H1 (cell line): Measurements from ENCODE around the gene GLS. TPM values are rescaled to one million over a fixed set of nuclear protein-coding genes. Genes with fewer than 3 reads are reported as not detected.

Experiments
- CTCF ChIA-PET: fragments of 300-600 bp; sonication (Branson Sonifier 250); formaldehyde crosslinking; loops from one replicate; lab custom pipeline; 2021; ENCODE audit not compliant: partially characterized antibody; lab: Charles Lee
- POLR2A ChIA-PET: fragments of 300-600 bp; sonication (Branson Sonifier 250); formaldehyde crosslinking; loops from one replicate; lab custom pipeline; 2021; ENCODE audit warnings: inconsistent platforms; ENCODE audit not compliant: partially characterized antibody; lab: Charles Lee
- DNase-seq, 2 experiments: peaks; one replicate each; pipeline versions ENCODE4 v3.0.0 to v3.0.0-alpha.2; 2010 to 2022; ENCODE audit warnings: low spot score in 2 of 2, low read depth in 1 of 2, mixed read lengths in 1 of 2
- FAIRE-seq: peaks from 2 replicates; lab custom pipeline; 2011; peaks lifted over from hg19 to GRCh38; lab: Jason Lieb, UNC
- H2AFZ ChIP-seq: 2 replicates; pipeline ENCODE4 v1.8.1; 2012; ENCODE audit warnings: low read length, inconsistent platforms
- H2AK5ac ChIP-seq: 2 replicates; pipeline ENCODE4 v1.6.1; 2013; ENCODE audit warnings: low read depth, low read length
- H2BK120ac ChIP-seq: replicated peaks from 2 replicates; pipeline ENCODE3; 2013; ENCODE audit warnings: low read depth, low read length, inconsistent platforms
- H2BK12ac ChIP-seq: 2 replicates; pipeline ENCODE4 v1.6.1; 2013; ENCODE audit warnings: low read depth, low read length
- H2BK15ac ChIP-seq: 2 replicates; pipeline ENCODE4 v1.6.1; 2013; ENCODE audit warnings: low read length
- H2BK20ac ChIP-seq: 2 replicates; pipeline ENCODE4 v1.6.1; 2013; ENCODE audit warnings: low read length
- H2BK5ac ChIP-seq: 2 replicates; pipeline ENCODE4 v1.6.1; 2013; ENCODE audit warnings: low read depth, low read length
- H3K14ac ChIP-seq: 2 replicates; pipeline ENCODE4 v1.6.1; 2013; ENCODE audit warnings: inconsistent platforms; ENCODE audit not compliant: insufficient read length
- H3K18ac ChIP-seq: 2 replicates; pipeline ENCODE4 v1.6.1; 2013; ENCODE audit warnings: low read length; ENCODE audit errors: extremely low read depth
- H3K23ac ChIP-seq: 2 replicates; pipeline ENCODE4 v1.6.1; 2013; ENCODE audit warnings: inconsistent platforms; ENCODE audit not compliant: insufficient read length
- H3K23me2 ChIP-seq: 2 replicates; pipeline ENCODE4 v1.6.1; 2013; ENCODE audit warnings: low read depth, low read length
- H3K27ac ChIP-seq: 2 replicates; pipeline ENCODE4 v1.6.1; 2011; ENCODE audit warnings: low read depth, low read length, inconsistent platforms
- H3K27me3 ChIP-seq, 4 experiments: replicated peaks in 1 of 4; 1 replicate in 1 of 4; 2 replicates in 3 of 4; pipeline versions ENCODE4 v1.6.1 to v1.8.1; 2011 to 2013; ENCODE audit warnings: low read length in 3 of 4, mild to moderate bottlenecking in 3 of 4, inconsistent platforms in 2 of 4, mixed read lengths in 2 of 4, moderate library complexity in 1 of 4; ENCODE audit not compliant: control insufficient read depth in 3 of 4, insufficient read depth in 3 of 4; ENCODE audit errors: extremely low read depth in 1 of 4
- H3K36me3 ChIP-seq, 4 experiments: 2 replicates each; pipeline versions ENCODE4 v1.6.1 to v1.8.1; 2011 to 2013; ENCODE audit warnings: mild to moderate bottlenecking in 4 of 4, low read length in 3 of 4, moderate library complexity in 2 of 4, control low read depth in 1 of 4, inconsistent platforms in 1 of 4; ENCODE audit not compliant: insufficient read depth in 4 of 4, control insufficient read depth in 2 of 4
- H3K4ac ChIP-seq: replicated peaks from 2 replicates; pipeline ENCODE3; 2013; ENCODE audit warnings: low read length, low read depth, mixed read lengths, inconsistent platforms; ENCODE audit not compliant: insufficient read length
- H3K4me1 ChIP-seq, 4 experiments: replicated peaks in 1 of 4; 1 replicate in 1 of 4; 2 replicates in 3 of 4; pipeline versions ENCODE4 v1.6.1 to v1.8.1; 2011 to 2013; ENCODE audit warnings: low read length in 3 of 4, inconsistent platforms in 2 of 4, mixed read lengths in 1 of 4; ENCODE audit not compliant: insufficient read depth in 4 of 4, control insufficient read depth in 3 of 4
- H3K4me2 ChIP-seq, 2 experiments: 2 replicates each; pipeline versions ENCODE4 v1.6.1 to v1.8.1; 2011 to 2013; ENCODE audit warnings: low read depth in 2 of 2, low read length in 2 of 2, control low read depth in 1 of 2, inconsistent platforms in 1 of 2, mild to moderate bottlenecking in 1 of 2; ENCODE audit not compliant: insufficient read depth in 1 of 2
- H3K4me3 ChIP-seq, 4 experiments: fragments of 200-600, 300-600 bp in 1 of 4; sonication (generic), shearing (Covaris generic), sonication (Bioruptor Twin) in 1 of 4; 2 replicates each; pipeline versions ENCODE4 v1.5.1 to v1.8.1; 2011 to 2016; ENCODE audit warnings: low read length in 4 of 4, low read depth in 3 of 4, control low read depth in 2 of 4, inconsistent platforms in 2 of 4, mild to moderate bottlenecking in 2 of 4, mixed read lengths in 1 of 4, moderate library complexity in 1 of 4; ENCODE audit not compliant: insufficient read depth in 2 of 4; ENCODE audit errors: extremely low read depth in 1 of 4
- H3K56ac ChIP-seq: replicated peaks from 2 replicates; pipeline ENCODE3; 2013; ENCODE audit warnings: low read depth, mild to moderate bottlenecking, mixed read lengths, low read length, inconsistent platforms; ENCODE audit not compliant: insufficient read length
- H3K79me1 ChIP-seq: 2 replicates; pipeline ENCODE4 v1.6.1; 2013; ENCODE audit warnings: low read depth, low read length, control low read depth
- H3K79me2 ChIP-seq, 2 experiments: 2 replicates each; pipeline versions ENCODE4 v1.6.1 to v1.8.1; 2012 to 2013; ENCODE audit warnings: low read length in 2 of 2, mild to moderate bottlenecking in 2 of 2, inconsistent platforms in 1 of 2; ENCODE audit not compliant: insufficient read depth in 2 of 2, control insufficient read depth in 1 of 2
- H3K9ac ChIP-seq, 4 experiments: replicated peaks in 1 of 4; 1 replicate in 1 of 4; 2 replicates in 3 of 4; pipeline versions ENCODE4 v1.6.1 to v1.8.1; 2011 to 2013; ENCODE audit warnings: low read depth in 3 of 4, low read length in 3 of 4, control low read depth in 2 of 4, mild to moderate bottlenecking in 2 of 4, moderate library complexity in 2 of 4, inconsistent platforms in 1 of 4; ENCODE audit errors: extremely low read depth in 1 of 4
- H3K9me3 ChIP-seq, 2 experiments: 2 replicates each; pipeline versions ENCODE4 v1.6.1 to v1.8.1; 2012 to 2013; ENCODE audit warnings: mild to moderate bottlenecking in 2 of 2, moderate library complexity in 2 of 2, control low read depth in 1 of 2, inconsistent platforms in 1 of 2, low read depth in 1 of 2, low read length in 1 of 2, mixed read lengths in 1 of 2; ENCODE audit not compliant: insufficient read depth in 2 of 2
- H4K20me1 ChIP-seq, 2 experiments: replicated peaks in 1 of 2; 2 replicates each; pipeline versions ENCODE3 to v1.8.1; 2011 to 2013; ENCODE audit warnings: inconsistent platforms in 2 of 2, low read length in 2 of 2, mild to moderate bottlenecking in 1 of 2; ENCODE audit not compliant: insufficient read depth in 2 of 2, control insufficient read depth in 1 of 2
- H4K5ac ChIP-seq: 2 replicates; pipeline ENCODE4 v1.6.1; 2013; ENCODE audit warnings: low read length, low read depth, mixed read lengths, inconsistent platforms; ENCODE audit not compliant: insufficient read length
- H4K8ac ChIP-seq: 2 replicates; pipeline ENCODE4 v1.8.0; 2013; ENCODE audit warnings: mild to moderate bottlenecking, moderate library complexity, low read length, inconsistent platforms; ENCODE audit not compliant: insufficient read depth; ENCODE audit errors: extremely low read depth
- H4K91ac ChIP-seq: replicated peaks from 2 replicates; pipeline ENCODE3; 2013; ENCODE audit warnings: low read length, mixed read lengths, inconsistent platforms; ENCODE audit not compliant: insufficient read length
- TBP ChIP-seq: IDR thresholded peaks from 2 replicates; pipeline ENCODE4 v1.6.1; 2011; ENCODE audit warnings: low read depth, low read length, improper control_type of control experiment
- WGBS, 2 experiments: shearing (Covaris generic) in 1 of 2; methylation state at CpG; one replicate each; pipeline versions ENCODE4 v1.1.6 to v1.1.7; 2013 to 2015; ENCODE audit warnings: low lambda C conversion rate in 2 of 2, mixed read lengths in 2 of 2, inconsistent platforms in 1 of 2, low coverage in 1 of 2, missing lambda C conversion rate in 1 of 2; ENCODE audit not compliant: insufficient replicate concordance in 2 of 2, insufficient coverage in 1 of 2, insufficient read length in 1 of 2; ENCODE audit errors: extremely low coverage in 1 of 2, missing lambda C conversion rate in 1 of 2; 5-methylcytosine and 5-hydroxymethylcytosine counted together
- polyA plus RNA-seq, 7 experiments: library from polyadenylated mRNA; depleted of rRNA in 3 of 7; stranded (reverse) in 5 of 7; unstranded in 2 of 7; fragments of >200 nt in 5 of 7; fragments of 200-250 nt in 2 of 7; gene quantifications; 1 replicate in 5 of 7; 2 replicates in 1 of 7; 4 replicates in 1 of 7; pipeline versions ENCODE4 v1.2.1 to v1.2.3, GENCODE V29; 2011 to 2013; ENCODE audit warnings: missing spikeins in 2 of 7, mixed read lengths in 2 of 7
- total RNA-seq: library from RNA; stranded (reverse); fragmentation: NEBNext Ultra II Directional; extraction: Animal tissue kit (Norgen Biotek cat#: 25700); gene quantifications from 2 replicates; pipeline ENCODE4 v1.2.1, GENCODE V29; 2021

The GLS gene
- total and polyA plus RNA-seq, 2 of the 8 experiments (the other 6 are each of a cell fraction or from before 2014, with no cell fraction given) = 15.7 to 89.8 TPM

- Histone ChIP-seq H3K4me2 (no peak overlapping the region), H2AK5ac (no peak overlapping the region), H2AFZ (no peak overlapping the region), H3K79me2 (no peaks in the 10 kb centered on the region), H3K27ac (no peak overlapping the region), H3K18ac (no peak overlapping the region), H3K4me1 (no peaks in the 10 kb centered on the region), H2BK120ac (no peak overlapping the region), H3K23ac (no peak overlapping the region), H2BK15ac (no peak overlapping the region), H3K4ac (no peak overlapping the region), H3K27me3 (no peaks in the 10 kb centered on the region), H4K8ac (no peak overlapping the region), H2BK20ac (no peak overlapping the region), H3K23me2 (no peaks in the 10 kb centered on the region), H3K14ac (no peak overlapping the region), H3K9me3 (no peaks in the 10 kb centered on the region), H3K56ac (no peak overlapping the region), H2BK5ac (no peak overlapping the region), H3K79me1 (no peaks in the 10 kb centered on the region)
- CTCF ChIA-PET = interaction anchor here (0.7 to 1.4 kb wide), 2 partner anchors 28 to 56 kb away, joined by 3 read pairs; no protein-coding TSS in a partner anchor
- POLR2A ChIA-PET = interaction anchor here (2.2 kb wide), 1 partner anchor 28 kb away, joined by 4 read pairs; no protein-coding TSS in a partner anchor
- TF ChIP-seq TBP = no peak
- TF ChIP-seq, all 59 proteins: peak for 0
- Histone ChIP-seq H3K9ac (no peak overlapping the region), H3K4me3 (no peak overlapping the region), H4K91ac (no peak overlapping the region), H4K5ac (no peak overlapping the region), H3K36me3 (peaks cover 0 to 37% (median 8%) of the 10 kb centered on the region in 4 experiments; a peak in 4 of 8 replicates), H2BK12ac (no peak overlapping the region), H4K20me1 (no peaks in the 10 kb centered on the region)
- 93% methylated on average over 2 of the region's 2 CpGs; no CpG with 5 or more reads in 1 of the 2 experiments for WGBS, 2 experiments
- no peak for FAIRE-seq
- no peak for DNase-seq
Observed at GRCh38 chr2:190909680-190910079, 29.1 kb downstream of the GLS start.
